GM23338 (cell line): Measurements from ENCODE around the gene STK39.
"Not testable (repeated sequence)": the region's sequence is repeated elsewhere in the genome, so short reads cannot be mapped to it uniquely, and the experiment has no call there.

Experiments
- EZH2phosphoT487 ChIP-seq: fragments of 200-600 bp; sonication (generic); IDR thresholded peaks from one replicate; pipeline ENCODE4 v1.8.1; 2018; ENCODE audit warnings: antibody characterized with exemption; ENCODE audit not compliant: unreplicated experiment
- POLR2AphosphoS5 ChIP-seq: IDR thresholded peaks from 2 replicates; pipeline ENCODE4 v1.6.1; 2016; ENCODE audit warnings: antibody characterized with exemption, low read depth
- REST ChIP-seq: IDR thresholded peaks from one replicate; pipeline ENCODE4 v1.6.1; 2018; ENCODE audit warnings: antibody characterized with exemption; ENCODE audit not compliant: unreplicated experiment

GRCh38 chr2:168122210-168122609, 125.2 kb downstream of the STK39 start:
- not testable (repeated sequence) for TF ChIP-seq EZH2phosphoT487, REST, POLR2AphosphoS5
